Mesenchymal stem cell (in vitro differentiated cells and primary cell): ENCODE data around the gene KIF25.
A peak's percentile ranks its signal among the peaks of the same experiment; 100 is the strongest.

ENCODE experiments used
- DNase-seq: peaks from one replicate; pipeline ENCODE4 v3.0.0-alpha.2; 2013
- H2AFZ ChIP-seq: one replicate; pipeline ENCODE4 v1.6.1; 2013; ENCODE audit warnings: low read depth, mild to moderate bottlenecking, control low read depth, inconsistent platforms, low read length, moderate library complexity
- H2AK5ac ChIP-seq: 2 replicates; pipeline ENCODE4 v1.6.1; 2013; ENCODE audit warnings: low read length, moderate library complexity, mild to moderate bottlenecking, inconsistent platforms; ENCODE audit not compliant: severe bottlenecking
- H2BK120ac ChIP-seq: one replicate; pipeline ENCODE4 v1.6.1; 2013; ENCODE audit warnings: low read depth, mild to moderate bottlenecking, inconsistent platforms, low read length, moderate library complexity
- H2BK12ac ChIP-seq, 2 experiments: one replicate each; pipeline ENCODE4 v1.6.1; 2013; ENCODE audit warnings: inconsistent platforms in 2 of 2, low read length in 2 of 2, mild to moderate bottlenecking in 2 of 2, moderate library complexity in 2 of 2, control low read depth in 1 of 2
- H2BK15ac ChIP-seq: one replicate; pipeline ENCODE4 v1.6.1; 2013; ENCODE audit warnings: mild to moderate bottlenecking, low read depth, inconsistent platforms; ENCODE audit not compliant: poor library complexity, severe bottlenecking
- H2BK5ac ChIP-seq: 2 replicates; pipeline ENCODE4 v1.6.1; 2013; ENCODE audit warnings: low read depth, mild to moderate bottlenecking, low read length, control low read depth, inconsistent platforms; ENCODE audit not compliant: poor library complexity, severe bottlenecking
- H3K14ac ChIP-seq, 2 experiments: one replicate each; pipeline ENCODE4 v1.6.1; 2013; ENCODE audit warnings: inconsistent platforms in 2 of 2, low read length in 2 of 2, control low read depth in 1 of 2, mild to moderate bottlenecking in 1 of 2, moderate library complexity in 1 of 2
- H3K18ac ChIP-seq, 2 experiments: one replicate each; pipeline ENCODE4 v1.6.1; 2013; ENCODE audit warnings: inconsistent platforms in 2 of 2, low read length in 2 of 2, control low read depth in 1 of 2, low read depth in 1 of 2, mild to moderate bottlenecking in 1 of 2
- H3K23ac ChIP-seq, 2 experiments: one replicate each; pipeline ENCODE4 v1.6.1; 2013; ENCODE audit warnings: inconsistent platforms in 2 of 2, low read length in 2 of 2, mild to moderate bottlenecking in 2 of 2, moderate library complexity in 2 of 2, control low read depth in 1 of 2
- H3K27ac ChIP-seq: 2 replicates; pipeline ENCODE4 v1.5.1; 2013; ENCODE audit warnings: mild to moderate bottlenecking, moderate library complexity, low read length, control low read depth, inconsistent platforms; ENCODE audit not compliant: poor library complexity, severe bottlenecking
- H3K27me3 ChIP-seq, 2 experiments: 2 replicates each; pipeline versions ENCODE4 v1.6.1 to v1.7.0; 2013; ENCODE audit warnings: low read length in 2 of 2, mild to moderate bottlenecking in 2 of 2, moderate library complexity in 2 of 2, control low read depth in 1 of 2, inconsistent platforms in 1 of 2; ENCODE audit not compliant: control insufficient read depth in 1 of 2, insufficient read depth in 1 of 2
- H3K36me3 ChIP-seq, 2 experiments: 2 replicates each; pipeline versions ENCODE4 v1.6.1 to v1.7.0; 2013; ENCODE audit warnings: low read length in 2 of 2, control low read depth in 1 of 2, inconsistent platforms in 1 of 2, low read depth in 1 of 2, mild to moderate bottlenecking in 1 of 2; ENCODE audit not compliant: insufficient read depth in 2 of 2, control insufficient read depth in 1 of 2
- H3K4ac ChIP-seq, 2 experiments: one replicate each; pipeline ENCODE4 v1.6.1; 2013; ENCODE audit warnings: inconsistent platforms in 2 of 2, low read length in 2 of 2, mild to moderate bottlenecking in 2 of 2, moderate library complexity in 2 of 2, control low read depth in 1 of 2, low read depth in 1 of 2
- H3K4me1 ChIP-seq: 2 replicates; pipeline ENCODE4 v1.6.1; 2013; ENCODE audit warnings: low read depth, low read length, control low read depth; ENCODE audit not compliant: control insufficient read depth, insufficient read depth
- H3K4me2 ChIP-seq: 2 replicates; pipeline ENCODE4 v1.6.1; 2013; ENCODE audit warnings: low read length, mild to moderate bottlenecking, inconsistent platforms; ENCODE audit not compliant: poor library complexity, severe bottlenecking
- H3K4me3 ChIP-seq, 2 experiments: 2 replicates each; pipeline versions ENCODE4 v1.5.1 to v1.7.0; 2013; ENCODE audit warnings: low read length in 2 of 2, mild to moderate bottlenecking in 2 of 2, control low read depth in 1 of 2, low read depth in 1 of 2; ENCODE audit not compliant: insufficient read depth in 1 of 2
- H3K79me1 ChIP-seq: replicated peaks from 2 replicates; pipeline ENCODE4 v1.6.1; 2013; ENCODE audit warnings: mild to moderate bottlenecking, control low read depth, low read length, inconsistent platforms; ENCODE audit not compliant: poor library complexity, severe bottlenecking
- H3K9ac ChIP-seq: 2 replicates; pipeline ENCODE4 v1.7.0; 2013; ENCODE audit warnings: mild to moderate bottlenecking, low read length, moderate library complexity
- H3K9me3 ChIP-seq: 2 replicates; pipeline ENCODE4 v1.7.0; 2013; ENCODE audit warnings: mild to moderate bottlenecking, low read length; ENCODE audit not compliant: control insufficient read depth
- H4K8ac ChIP-seq: one replicate; pipeline ENCODE4 v1.6.1; 2013; ENCODE audit warnings: inconsistent platforms, mild to moderate bottlenecking, low read length, moderate library complexity
- H4K91ac ChIP-seq: one replicate; pipeline ENCODE4 v1.6.1; 2013; ENCODE audit warnings: mild to moderate bottlenecking, low read length, inconsistent platforms
- WGBS: methylation state at CpG from one replicate; pipeline ENCODE4 v1.1.7; 2013; ENCODE audit warnings: mixed read lengths; 5-methylcytosine and 5-hydroxymethylcytosine counted together

KIF25 gene

DNA sequence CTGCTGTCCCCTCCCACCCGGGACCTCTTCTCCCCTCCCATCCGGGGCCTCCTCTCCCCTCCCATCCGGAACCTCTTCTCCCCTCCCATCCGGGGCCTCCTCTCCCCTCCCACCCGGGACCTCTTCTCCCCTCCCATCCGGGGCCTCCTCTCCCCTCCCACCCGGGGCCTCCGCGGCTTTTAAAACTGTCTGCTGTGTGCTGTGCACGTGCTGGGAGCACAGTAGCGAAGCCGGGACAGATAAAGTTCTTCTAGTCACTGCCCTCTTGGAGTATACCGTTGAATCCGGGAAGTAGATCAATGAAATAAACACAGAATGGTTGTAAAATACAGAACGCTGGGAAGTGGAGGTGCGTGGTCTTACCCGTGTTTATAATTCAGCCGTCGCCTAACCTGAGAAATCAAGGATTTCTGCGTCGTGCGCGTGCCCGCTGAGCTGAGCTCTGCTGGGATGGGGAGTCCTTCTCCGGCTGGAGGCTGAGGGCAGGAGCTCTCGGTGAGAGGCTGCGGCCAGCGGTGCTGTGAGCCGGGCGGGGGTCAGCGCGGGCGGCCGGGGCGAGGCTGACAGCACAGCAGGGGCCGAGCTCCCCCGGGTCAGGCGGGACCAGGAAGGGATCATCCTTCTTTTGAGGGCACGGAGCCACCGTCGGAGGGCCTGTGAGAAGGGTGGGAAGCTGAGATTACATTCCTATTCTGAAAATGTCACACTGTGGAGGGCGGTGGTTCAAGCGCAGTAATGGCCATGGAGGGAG is 19.6 kb upstream of the KIF25 start:
- no peak overlapping the region for H3K4me2 ChIP-seq
- H3K23ac ChIP-seq, result no peak overlapping the region
- DNase-seq, result no peak
- no peak overlapping the region for H3K27ac ChIP-seq
- peaks cover 12% of the 10 kb centered on the region for H3K4me1 ChIP-seq
- H2AFZ ChIP-seq, result no peak overlapping the region
- no peak overlapping the region for H3K18ac ChIP-seq
- H2AK5ac ChIP-seq, result no peak overlapping the region
- peaks cover 0 to 12% of the 10 kb centered on the region in 2 experiments for H3K36me3 ChIP-seq
- H3K9me3 ChIP-seq, result no peaks in the 10 kb centered on the region
- 99% methylated on average over 43 of the region's 43 CpGs for WGBS
- H3K4me3 ChIP-seq, result peak overlapping the region in 1 of 2 experiments; percentile 11
- H2BK120ac ChIP-seq, result no peak overlapping the region
- no peak overlapping the region for H4K91ac ChIP-seq
- peak overlapping the region in 1 of 2 experiments; percentile 55 for H2BK12ac ChIP-seq
- no peak overlapping the region for H2BK5ac ChIP-seq
- H3K4ac ChIP-seq, result no peak overlapping the region
- no peak overlapping the region for H3K14ac ChIP-seq
- H2BK15ac ChIP-seq, result no peak overlapping the region
- no peak overlapping the region for H3K9ac ChIP-seq
- no peak overlapping the region for H4K8ac ChIP-seq
- no peaks in the 10 kb centered on the region for H3K27me3 ChIP-seq
- H3K79me1 ChIP-seq, result no peaks in the 10 kb centered on the region

DNA sequence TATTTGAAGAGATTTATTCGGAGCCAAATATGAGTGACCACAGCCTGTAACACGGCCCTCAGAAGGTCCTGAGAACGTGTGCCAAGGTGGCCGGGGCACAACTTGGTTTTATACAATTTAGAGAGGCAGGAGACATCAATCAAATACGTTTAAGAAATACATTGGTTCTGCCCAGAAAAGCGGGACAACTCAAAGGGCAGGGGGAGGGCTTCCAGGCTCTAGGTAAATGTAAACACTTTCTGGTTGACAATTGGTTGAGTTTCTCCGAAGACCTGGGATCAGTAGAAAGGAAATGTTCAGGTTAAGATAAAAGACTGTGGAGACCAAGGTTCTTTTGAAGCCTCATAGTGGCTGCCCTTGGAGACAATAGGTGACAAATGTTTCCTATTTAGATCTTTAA is 18.9 kb upstream of the KIF25 start:
- Histone ChIP-seq H2BK12ac (no peak overlapping the region), H2BK5ac (no peak overlapping the region), H3K23ac (no peak overlapping the region), H4K91ac (no peak overlapping the region), H3K14ac (no peak overlapping the region), H3K4ac (no peak overlapping the region), H2BK120ac (no peak overlapping the region), H4K8ac (no peak overlapping the region), H2BK15ac (no peak overlapping the region), H3K36me3 (peaks cover 0 to 9% of the 10 kb centered on the region in 2 experiments), H2AK5ac (no peak overlapping the region), H3K4me2 (no peak overlapping the region), H3K4me3 (no peak overlapping the region), H3K9me3 (no peaks in the 10 kb centered on the region), H3K4me1 (peaks cover 12% of the 10 kb centered on the region), H2AFZ (no peak overlapping the region), H3K27me3 (no peaks in the 10 kb centered on the region), H3K27ac (no peak overlapping the region), H3K79me1 (no peaks in the 10 kb centered on the region), H3K18ac (no peak overlapping the region), H3K9ac (no peak overlapping the region)
- 85% methylated on average over 7 of the region's 7 CpGs for WGBS
- DNase-seq, result no peak

DNA sequence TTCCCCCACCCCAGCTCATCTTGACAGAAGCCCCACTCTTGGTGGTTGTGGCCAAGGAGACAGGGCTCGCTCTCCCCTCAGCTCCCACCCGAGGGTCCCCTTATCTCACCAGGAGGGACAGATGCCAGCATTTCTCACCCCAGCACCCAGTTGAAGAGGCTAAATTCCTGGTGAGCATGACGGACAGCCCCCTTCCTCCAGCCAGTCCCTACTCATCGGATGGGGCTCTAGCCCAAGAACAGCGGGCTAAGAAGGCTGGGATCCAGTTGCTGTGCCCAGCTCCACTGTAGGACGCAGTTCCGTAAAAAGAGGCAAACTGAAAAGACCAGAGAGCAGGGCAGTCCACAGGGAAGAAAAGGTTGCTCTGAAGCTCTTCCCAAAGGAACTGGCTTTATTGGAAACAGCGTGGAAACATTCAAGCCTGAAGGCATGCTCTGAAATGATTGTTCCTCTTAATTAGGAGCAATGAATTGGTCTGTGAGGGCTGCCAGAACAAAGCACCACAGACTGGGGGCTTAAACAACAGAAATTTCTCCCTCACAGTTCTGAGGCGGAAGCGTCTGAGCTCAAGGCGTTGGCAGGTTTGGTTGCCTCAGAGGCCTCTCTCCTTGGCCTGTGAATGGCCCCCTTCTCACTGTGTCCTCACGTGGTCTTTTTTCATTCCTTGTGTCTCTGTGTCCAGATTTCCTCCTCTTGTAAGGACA is 17.9 kb upstream of the KIF25 start:
- Histone ChIP-seq H3K23ac (no peak overlapping the region), H3K4me1 (peaks cover 12% of the 10 kb centered on the region), H3K27me3 (no peaks in the 10 kb centered on the region), H3K27ac (no peak overlapping the region), H2BK15ac (no peak overlapping the region), H3K4me2 (no peak overlapping the region), H3K14ac (no peak overlapping the region), H3K4ac (no peak overlapping the region), H3K18ac (no peak overlapping the region), H4K8ac (no peak overlapping the region), H2BK5ac (no peak overlapping the region), H3K4me3 (no peak overlapping the region), H2AFZ (no peak overlapping the region), H3K9ac (no peak overlapping the region), H3K9me3 (no peaks in the 10 kb centered on the region), H2BK12ac (no peak overlapping the region), H3K36me3 (peaks cover 0 to 9% of the 10 kb centered on the region in 2 experiments), H2BK120ac (no peak overlapping the region), H2AK5ac (no peak overlapping the region), H3K79me1 (no peaks in the 10 kb centered on the region), H4K91ac (no peak overlapping the region)
- no peak for DNase-seq
- 92% methylated on average over 12 of the region's 12 CpGs for WGBS

DNA sequence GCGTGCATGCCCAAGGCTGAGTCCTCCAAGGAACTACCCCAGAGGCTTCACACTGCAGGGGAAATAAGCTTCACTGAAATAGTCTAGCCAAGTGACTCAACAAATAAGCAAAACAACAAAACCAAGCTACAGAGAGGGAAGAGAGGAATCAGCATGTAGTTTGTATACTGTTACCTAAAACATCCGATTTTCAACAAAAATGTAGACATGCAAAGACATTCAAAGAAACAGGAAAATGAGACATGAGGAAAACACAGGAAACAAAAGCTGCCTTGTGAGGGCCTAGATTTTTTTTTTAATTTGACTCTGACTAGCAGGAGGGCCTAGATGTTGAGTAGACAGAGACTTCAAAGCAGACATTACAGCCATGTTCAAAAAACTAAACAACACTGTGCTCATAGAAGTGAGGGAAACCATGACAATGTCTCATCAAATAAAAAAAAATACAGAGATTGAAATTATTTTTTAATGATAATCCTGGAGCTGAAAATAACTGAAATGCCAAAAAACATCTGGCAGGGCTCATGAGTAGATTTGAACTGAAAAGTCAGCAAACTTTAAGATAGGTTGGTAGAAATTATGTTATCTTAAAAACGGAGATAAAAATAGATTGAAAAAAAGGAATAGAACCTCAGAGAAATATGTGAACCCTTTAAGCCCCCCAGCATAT is 16.4 kb upstream of the KIF25 start:
- no peak overlapping the region for H3K4ac ChIP-seq
- H2BK120ac ChIP-seq, result no peak overlapping the region
- H2BK12ac ChIP-seq, result peak overlapping the region in 1 of 2 experiments; percentile 40
- H3K4me2 ChIP-seq, result no peak overlapping the region
- no CpG with 5 or more reads among the region's 3 CpGs for WGBS
- no peaks in the 10 kb centered on the region for H3K27me3 ChIP-seq
- H3K36me3 ChIP-seq, result peaks cover 0 to 9% of the 10 kb centered on the region in 2 experiments
- H2BK5ac ChIP-seq, result no peak overlapping the region
- H4K91ac ChIP-seq, result no peak overlapping the region
- no peak overlapping the region for H3K14ac ChIP-seq
- H3K27ac ChIP-seq, result no peak overlapping the region
- H2BK15ac ChIP-seq, result no peak overlapping the region
- no peak overlapping the region for H3K23ac ChIP-seq
- H4K8ac ChIP-seq, result no peak overlapping the region
- no peak overlapping the region for H2AFZ ChIP-seq
- no peaks in the 10 kb centered on the region for H3K9me3 ChIP-seq
- peak; percentile 49 for DNase-seq
- no peaks in the 10 kb centered on the region for H3K79me1 ChIP-seq
- no peak overlapping the region for H2AK5ac ChIP-seq
- peaks cover 5% of the 10 kb centered on the region for H3K4me1 ChIP-seq
- no peak overlapping the region for H3K9ac ChIP-seq
- no peak overlapping the region for H3K18ac ChIP-seq
- H3K4me3 ChIP-seq, result no peak overlapping the region
